Panc1 (cell line): ENCODE measurements around the gene LIMA1. TPM values are rescaled to one million over a fixed set of nuclear protein-coding genes. Genes with fewer than 3 reads are reported as not detected.

Source experiments
- ATAC-seq: fragments of 200-7000 bp; cut with Tn5 transposase; 2 replicates; pipeline ENCODE4 v1.9.1; 2020; ENCODE audit warnings: mild to moderate bottlenecking, moderate library complexity
- BruUV-seq: library from RNA; stranded (reverse); fragments of 400-500 nt; replicated peaks from 2 replicates; lab custom pipeline; 2021; lab: Mats Ljungman, UMichigan
- CTCF ChIA-PET: fragments of 300-600 bp; sonication (Branson Sonifier 250); formaldehyde crosslinking; loops from one replicate; lab custom pipeline; 2022; ENCODE audit warnings: antibody characterized with exemption; lab: Charles Lee
- POLR2A ChIA-PET: fragments of 300-600 bp; sonication (Branson Sonifier 250); formaldehyde crosslinking; loops from one replicate; lab custom pipeline; 2022; ENCODE audit warnings: antibody characterized with exemption; lab: Charles Lee
- DNase-seq: peaks from one replicate; pipeline ENCODE4 v3.0.0-alpha.2; 2010; ENCODE audit warnings: low read depth, low spot score
- H3K27ac ChIP-seq: 2 replicates; pipeline ENCODE4 v1.5.1; 2011; ENCODE audit warnings: mild to moderate bottlenecking, low read length, inconsistent platforms
- H3K27me3 ChIP-seq: fragments of 200-500 bp; sonication (Bioruptor generic); 2 replicates; pipeline ENCODE4 v1.6.0; 2014; ENCODE audit warnings: low read length, inconsistent platforms; ENCODE audit not compliant: control insufficient read depth, insufficient read depth
- H3K36me3 ChIP-seq: fragments of 200-500 bp; sonication (Bioruptor generic); 2 replicates; pipeline ENCODE4 v1.5.1; 2014; ENCODE audit warnings: inconsistent platforms, mild to moderate bottlenecking, low read length, moderate library complexity; ENCODE audit not compliant: control insufficient read depth, insufficient read depth
- H3K4me1 ChIP-seq: 2 replicates; pipeline ENCODE4 v1.5.1; 2011; ENCODE audit warnings: inconsistent platforms, mild to moderate bottlenecking, low read length, moderate library complexity; ENCODE audit not compliant: control insufficient read depth, insufficient read depth
- H3K4me3 ChIP-seq, 2 experiments: 2 replicates each; pipeline ENCODE4 v1.5.1; 2011 to 2012; ENCODE audit warnings: low read depth in 2 of 2, low read length in 2 of 2, mild to moderate bottlenecking in 2 of 2, inconsistent platforms in 1 of 2, moderate library complexity in 1 of 2
- H3K9me3 ChIP-seq: fragments of 200-500 bp; sonication (Bioruptor generic); 2 replicates; pipeline ENCODE4 v1.5.1; 2014; ENCODE audit warnings: low read depth, mild to moderate bottlenecking, inconsistent platforms, low read length, moderate library complexity; ENCODE audit not compliant: control insufficient read depth, insufficient read depth
- CTCF ChIP-seq: fragments of 450-650 bp; IDR thresholded peaks from 2 replicates; pipeline ENCODE4 v1.5.1; 2017; ENCODE audit warnings: mild to moderate bottlenecking
- POLR2AphosphoS5 ChIP-seq: IDR thresholded peaks from 2 replicates; pipeline ENCODE4 v1.6.1; 2012; ENCODE audit warnings: mild to moderate bottlenecking, low read depth, low read length, moderate library complexity
- REST ChIP-seq, 2 experiments: IDR thresholded peaks; 2 replicates each; pipeline ENCODE4 v1.6.1; 2011 to 2012; ENCODE audit warnings: low read depth in 2 of 2, control low read depth in 1 of 2, low read length in 1 of 2, mild to moderate bottlenecking in 1 of 2, moderate library complexity in 1 of 2; ENCODE audit not compliant: insufficient read depth in 1 of 2
- SIN3A ChIP-seq: IDR thresholded peaks from 2 replicates; pipeline ENCODE4 v1.6.1; 2012; ENCODE audit warnings: low read depth, mild to moderate bottlenecking, low read length, moderate library complexity, borderline replicate concordance; ENCODE audit not compliant: insufficient read depth
- TCF7L2 ChIP-seq: IDR thresholded peaks from 2 replicates; pipeline ENCODE4 v1.6.1; 2011; ENCODE audit warnings: mild to moderate bottlenecking, low read depth, low read length, inconsistent platforms
- in situ Hi-C: cut with HindIII; loops from 2 replicates; pipeline ENCODE4 v1.10.0; 2016; ENCODE audit warnings: low sequenced_read_pairs, low pct_unique_long_range_greater_than_20kb
- intact Hi-C: fragments of 100-400 bp; cut with micrococcal nuclease; formaldehyde crosslinking; loops from one replicate; pipeline ENCODE4 v1.10.0; 2022; ENCODE audit not compliant: unreplicated experiment
- total RNA-seq: library from RNA; stranded (reverse); gene quantifications from one replicate; pipeline ENCODE4 v1.2.1, GENCODE V29; 2021; ENCODE audit not compliant: unreplicated experiment

LIMA1 gene
- total RNA-seq, 1 experiment from 2014 or later, result 155 TPM

DNA sequence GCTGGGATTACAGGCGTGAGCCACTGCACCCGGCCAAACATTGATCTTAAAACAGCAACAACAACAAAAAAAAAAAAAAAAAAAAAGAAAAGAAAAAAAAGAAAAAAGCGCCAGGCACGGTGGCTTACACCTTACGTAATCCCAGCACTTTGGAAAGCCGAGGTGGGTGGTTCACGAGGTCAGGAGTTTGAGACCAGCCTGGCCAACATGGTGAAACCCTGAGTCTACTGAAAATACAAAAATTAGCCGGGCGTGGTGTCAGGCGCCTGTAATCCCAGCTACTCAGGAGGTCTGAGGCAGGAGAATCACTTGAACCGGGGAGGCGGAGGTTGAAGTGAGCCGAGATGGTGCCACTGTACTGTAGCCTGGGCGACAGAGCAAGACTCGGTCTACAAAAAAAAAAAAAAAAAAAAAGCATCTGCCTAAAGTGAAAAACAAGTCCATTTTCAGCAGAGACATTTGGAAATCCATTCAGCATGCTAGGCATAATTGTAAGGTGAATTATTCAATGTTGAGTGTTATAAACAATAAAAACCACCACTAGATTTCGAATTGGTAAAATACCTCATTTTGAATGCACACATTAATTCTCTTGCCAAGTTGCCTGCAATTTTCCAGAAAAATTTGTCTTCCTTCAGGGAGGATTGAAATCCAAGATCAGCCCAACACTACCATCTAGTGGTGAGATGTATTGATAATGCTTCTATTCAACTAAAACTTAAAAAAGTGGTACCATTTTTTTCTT is 108.2 kb downstream of the LIMA1 start:
- Histone ChIP-seq H3K4me3 (no peak overlapping the region), H3K4me1 (no peaks in the 10 kb centered on the region), H3K27me3 (no peaks in the 10 kb centered on the region), H3K36me3 (peaks cover 7% of the 10 kb centered on the region), H3K9me3 (no peaks in the 10 kb centered on the region), H3K27ac (no peak overlapping the region)
- CTCF ChIA-PET, result interaction anchor here (0.5 to 1.0 kb wide), 4 partner anchors 72 to 140 kb away, joined by 3 to 8 read pairs (median 4); no protein-coding TSS in a partner anchor
- POLR2A ChIA-PET, result no interaction called here
- BruUV-seq, result no TSS peak
- intact Hi-C loops (loop anchor here (1.0 kb wide), 1 partner anchor 100 kb away; no protein-coding TSS in a partner anchor), in situ Hi-C loops (no loop called here)
- no peak for ATAC-seq
- DNase-seq, result peak; percentile 53
- no peak for TF ChIP-seq SIN3A
- no peak for TF ChIP-seq POLR2AphosphoS5
- TF ChIP-seq REST (IDR thresholded peaks at IDR 0.05; ENCODE audit: insufficient read depth in 1 of 2, low read depth in 2 of 2, low read length in 1 of 2), result no peak
- TF ChIP-seq CTCF, result no peak; the same call in 1 of the 2 replicates
- no peak for TF ChIP-seq TCF7L2

DNA sequence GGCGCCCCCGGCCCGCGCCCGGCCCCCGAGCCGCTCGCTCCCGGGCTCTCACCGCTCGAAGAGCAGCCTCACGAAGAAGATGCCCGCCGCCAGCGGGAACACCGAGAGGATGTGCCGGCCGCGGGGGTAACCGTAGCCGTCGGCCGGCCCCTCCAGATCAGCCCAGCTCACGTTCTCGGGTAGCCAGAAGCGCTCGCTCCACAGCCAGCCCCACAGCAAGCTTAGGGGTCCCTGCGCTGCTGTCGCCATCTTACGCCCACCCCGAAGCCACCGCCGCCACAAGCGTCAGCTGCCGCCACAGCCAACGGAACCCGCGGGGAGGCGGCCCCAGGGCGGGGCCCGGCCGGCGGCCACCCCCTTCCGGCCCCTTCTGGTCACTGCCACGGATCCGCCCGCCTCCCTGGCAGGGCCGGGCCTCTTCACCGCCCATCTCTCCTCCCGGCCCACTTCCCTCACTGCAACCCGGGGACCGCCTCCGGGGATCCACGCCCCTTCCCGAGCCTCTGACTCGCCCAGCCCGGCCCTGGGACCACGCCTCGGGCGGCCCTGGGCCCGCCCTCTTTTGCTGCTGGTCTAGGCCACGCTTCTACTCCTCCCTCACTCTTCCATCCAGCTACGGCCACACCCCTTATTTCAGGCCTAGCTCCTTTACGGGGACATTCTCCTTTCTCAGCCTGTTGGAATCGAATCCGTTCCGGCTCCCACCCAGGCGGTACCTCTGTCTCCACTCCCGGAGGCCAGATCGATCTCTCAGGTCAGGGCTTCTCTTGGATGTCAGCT is 116.1 kb downstream of the LIMA1 start, which contains the start of gene CERS5:
Gene CERS5 (minus strand): TSS at position 321 of the 780 bp plus-strand sequence. CDS start 72 bp downstream, at position 249.
- intact Hi-C loops, result loop anchor here (5.0 kb wide), 1 partner anchor 55 kb away; the partner anchor contains the start of gene COX14
- ChIA-PET CTCF (interaction anchor here (0.7 to 1.9 kb wide), 3 partner anchors 55 to 940 kb away, joined by 8 to 12 read pairs (median 11); partner anchors contain the start of genes COX14 and SMARCD1), POLR2A (interaction anchor here (0.5 to 1.1 kb wide), 5 partner anchors 13 to 593 kb away, joined by 3 to 8 read pairs (median 3); partner anchors contain the start of gene GPD1)
- Histone ChIP-seq H3K9me3 (no peaks in the 10 kb centered on the region), H3K4me3 (peak within 1 kb of the TSS; percentile 60 to 81), H3K36me3 (no peaks in the 10 kb centered on the region; the same call in 1 of the 2 replicates), H3K27me3 (no peaks in the 10 kb centered on the region), H3K4me1 (peaks cover 8% of the 10 kb centered on the region), H3K27ac (peak within 1 kb of the TSS; percentile 86)
- in situ Hi-C loops, result no loop called here
- TF ChIP-seq CTCF (no peak), POLR2AphosphoS5 (peak; percentile 79), REST (IDR thresholded peaks at IDR 0.05; ENCODE audit: insufficient read depth in 1 of 2, low read depth in 2 of 2, low read length in 1 of 2) (no peak), TCF7L2 (no peak; the same call in 1 of the 2 replicates), SIN3A (no peak)
- DNase-seq (peak; percentile 92), ATAC-seq (peak; percentile 99)
- BruUV-seq, result no TSS peak
